PC-3 (cell line): Measurements from ENCODE around the gene BTBD19. TPM values are rescaled to one million over a fixed set of nuclear protein-coding genes. Genes with fewer than 3 reads are reported as not detected.

Experiments
- ATAC-seq: fragments of 200-7000 bp; cut with Tn5 transposase; 2 replicates; pipeline ENCODE4 v1.9.1; 2020; ENCODE audit warnings: mild to moderate bottlenecking, moderate library complexity
- BruUV-seq: library from RNA; stranded (reverse); fragments of 400-500 nt; replicated peaks from 2 replicates; lab custom pipeline; 2021; lab: Mats Ljungman, UMichigan
- CTCF ChIA-PET: fragments of 300-600 bp; sonication (Branson Sonifier 250); formaldehyde crosslinking; loops from one replicate; lab custom pipeline; 2022; ENCODE audit warnings: antibody characterized with exemption; lab: Charles Lee
- POLR2A ChIA-PET: fragments of 300-600 bp; sonication (Branson Sonifier 250); formaldehyde crosslinking; loops from one replicate; lab custom pipeline; 2022; ENCODE audit warnings: antibody characterized with exemption; ENCODE audit not compliant: unreplicated experiment; lab: Charles Lee
- DNase-seq: peaks from one replicate; pipeline ENCODE4 v3.0.0-alpha.2; 2015
- H2AFZ ChIP-seq: fragments of 300-600 bp; sonication (generic); 2 replicates; pipeline ENCODE4 v1.6.0; 2016; ENCODE audit warnings: antibody characterized with exemption, low read length
- H3F3A ChIP-seq: fragments of 300-600 bp; sonication (generic); one replicate; pipeline ENCODE4 v1.6.0; 2017; ENCODE audit warnings: antibody characterized with exemption, low read length, control low read depth, mild to moderate bottlenecking; ENCODE audit not compliant: unreplicated experiment
- H3K27ac ChIP-seq: fragments of 300-600 bp; sonication (generic); 2 replicates; pipeline ENCODE4 v1.5.1; 2016; ENCODE audit warnings: mild to moderate bottlenecking, low read length
- H3K27me3 ChIP-seq: fragments of 300-600 bp; sonication (generic); 2 replicates; pipeline ENCODE4 v1.6.1; 2016; ENCODE audit warnings: low read length, mixed read lengths
- H3K36me3 ChIP-seq: fragments of 300-600 bp; sonication (generic); 2 replicates; pipeline ENCODE4 v1.6.1; 2016; ENCODE audit warnings: low read depth, mixed run types, low read length, mixed read lengths
- H3K4me1 ChIP-seq: fragments of 300-600 bp; sonication (generic); 2 replicates; pipeline ENCODE4 v1.5.1; 2016; ENCODE audit warnings: low read length; ENCODE audit not compliant: insufficient read depth
- H3K4me2 ChIP-seq: fragments of 300-600 bp; sonication (generic); 2 replicates; pipeline ENCODE4 v1.6.0; 2016; ENCODE audit warnings: low read length
- H3K4me3 ChIP-seq: fragments of 300-600 bp; sonication (generic); 2 replicates; pipeline ENCODE4 v1.5.1; 2016; ENCODE audit warnings: mild to moderate bottlenecking, low read length, mixed read lengths
- H3K79me2 ChIP-seq: fragments of 300-600 bp; sonication (generic); 2 replicates; pipeline ENCODE4 v1.6.1; 2017; ENCODE audit warnings: low read length, mixed read lengths
- H3K9ac ChIP-seq: fragments of 300-600 bp; sonication (generic); 2 replicates; pipeline ENCODE4 v1.6.0; 2016; ENCODE audit warnings: mild to moderate bottlenecking, low read length
- H3K9me2 ChIP-seq: fragments of 300-600 bp; sonication (generic); replicated peaks from 2 replicates; pipeline ENCODE4 v1.6.1; 2016; ENCODE audit warnings: mixed run types, low read length, mixed read lengths
- H3K9me3 ChIP-seq: fragments of 300-600 bp; sonication (generic); 2 replicates; pipeline ENCODE4 v1.6.1; 2016; ENCODE audit warnings: low read length, mixed read lengths
- H4K20me1 ChIP-seq: fragments of 300-600 bp; sonication (generic); 2 replicates; pipeline ENCODE4 v1.6.1; 2016; ENCODE audit warnings: low read length, mixed read lengths
- EZH2 ChIP-seq: fragments of 300-600 bp; sonication (generic); IDR thresholded peaks from one replicate; pipeline ENCODE4 v1.6.1; 2017; ENCODE audit warnings: antibody characterized with exemption, mild to moderate bottlenecking, low read length; ENCODE audit not compliant: unreplicated experiment
- EZH2phosphoT487 ChIP-seq: fragments of 300-600 bp; sonication (generic); IDR thresholded peaks from 2 replicates; pipeline ENCODE4 v1.6.1; 2018; ENCODE audit warnings: mild to moderate bottlenecking, antibody characterized with exemption, low read length, borderline replicate concordance
- intact Hi-C: fragments of 100-400 bp; cut with micrococcal nuclease; formaldehyde crosslinking; loops from 2 replicates; pipeline ENCODE4 v1.9.0; 2023
- total RNA-seq: library from RNA; depleted of rRNA; stranded (reverse); fragments of >200 nt; gene quantifications from 2 replicates; pipeline ENCODE4 v1.2.3, GENCODE V29; 2014
- TF ChIP-seq, protein P1 (sequence below): fragments of 300-600 bp; sonication (generic); conservative IDR thresholded peaks from 2 replicates; pipeline ENCODE4 v1.5.1; 2017; ENCODE audit warnings: antibody characterized with exemption, low read depth, mild to moderate bottlenecking, low read length

BTBD19 gene
- total RNA-seq, 1 experiment from 2014 or later = 0.58 TPM

DNA sequence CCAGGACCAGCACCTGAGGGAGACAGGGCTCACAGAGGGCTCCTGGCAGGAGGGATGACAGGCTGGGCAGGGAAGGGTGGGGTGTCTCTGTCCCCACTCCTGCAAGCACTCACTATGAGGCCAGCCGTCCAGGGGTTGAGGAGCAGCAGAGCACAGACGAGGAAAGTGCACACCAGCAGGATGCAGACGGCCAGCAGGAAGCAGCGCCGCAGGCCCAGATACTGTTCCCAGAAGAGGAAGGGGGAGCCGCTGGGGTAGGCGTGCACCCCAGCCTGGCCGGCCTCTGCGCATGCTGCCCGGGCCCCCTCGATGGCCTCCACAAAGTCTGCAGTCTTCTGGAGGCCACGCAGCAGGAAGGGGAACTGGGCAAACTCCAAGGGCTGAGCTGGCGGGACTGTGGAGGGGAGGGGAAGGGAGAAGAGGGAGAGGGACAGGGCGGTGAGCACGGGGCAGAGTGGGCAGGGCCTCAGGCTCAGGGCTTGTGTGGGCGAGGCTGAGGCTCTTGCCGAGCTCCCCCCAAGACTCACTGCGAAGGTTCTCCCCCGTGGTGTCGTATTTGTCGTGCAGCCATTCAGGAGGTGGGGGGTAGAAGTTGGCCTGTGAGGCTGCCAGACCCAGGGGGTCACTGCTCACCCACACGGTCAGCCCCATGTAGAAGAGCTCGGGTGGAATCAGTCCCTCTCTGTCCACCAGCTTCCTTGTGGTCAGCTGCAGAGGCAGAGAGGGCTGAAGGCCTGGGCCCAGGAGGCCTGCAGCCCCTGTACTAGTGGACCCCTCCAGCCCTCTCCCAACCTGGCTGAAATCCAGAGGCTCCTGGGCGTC, 18.3 kb downstream of the BTBD19 start:
- Histone ChIP-seq H3K27ac (no peak overlapping the region), H3K9me3 (no peaks in the 10 kb centered on the region), H3K4me3 (no peak overlapping the region), H3K27me3 (no peaks in the 10 kb centered on the region), H3K36me3 (no peaks in the 10 kb centered on the region), H3K4me2 (no peak overlapping the region), H3K9me2 (no peaks in the 10 kb centered on the region), H3K79me2 (no peaks in the 10 kb centered on the region), H2AFZ (no peak overlapping the region), H4K20me1 (no peaks in the 10 kb centered on the region), H3K4me1 (no peaks in the 10 kb centered on the region), H3F3A (no peaks in the 10 kb centered on the region), H3K9ac (no peak overlapping the region)
- intact Hi-C loops = no loop called here
- TF ChIP-seq EZH2phosphoT487 = no peak
- TF ChIP-seq, protein P1, sequence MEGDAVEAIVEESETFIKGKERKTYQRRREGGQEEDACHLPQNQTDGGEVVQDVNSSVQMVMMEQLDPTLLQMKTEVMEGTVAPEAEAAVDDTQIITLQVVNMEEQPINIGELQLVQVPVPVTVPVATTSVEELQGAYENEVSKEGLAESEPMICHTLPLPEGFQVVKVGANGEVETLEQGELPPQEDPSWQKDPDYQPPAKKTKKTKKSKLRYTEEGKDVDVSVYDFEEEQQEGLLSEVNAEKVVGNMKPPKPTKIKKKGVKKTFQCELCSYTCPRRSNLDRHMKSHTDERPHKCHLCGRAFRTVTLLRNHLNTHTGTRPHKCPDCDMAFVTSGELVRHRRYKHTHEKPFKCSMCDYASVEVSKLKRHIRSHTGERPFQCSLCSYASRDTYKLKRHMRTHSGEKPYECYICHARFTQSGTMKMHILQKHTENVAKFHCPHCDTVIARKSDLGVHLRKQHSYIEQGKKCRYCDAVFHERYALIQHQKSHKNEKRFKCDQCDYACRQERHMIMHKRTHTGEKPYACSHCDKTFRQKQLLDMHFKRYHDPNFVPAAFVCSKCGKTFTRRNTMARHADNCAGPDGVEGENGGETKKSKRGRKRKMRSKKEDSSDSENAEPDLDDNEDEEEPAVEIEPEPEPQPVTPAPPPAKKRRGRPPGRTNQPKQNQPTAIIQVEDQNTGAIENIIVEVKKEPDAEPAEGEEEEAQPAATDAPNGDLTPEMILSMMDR = no peak
- TF ChIP-seq EZH2 = no peak
- POLR2A ChIA-PET = no interaction called here
- DNase-seq = no peak
- no TSS peak for BruUV-seq
- CTCF ChIA-PET = no interaction called here
- peak; percentile 18; the same call in 1 of the 2 replicates for ATAC-seq

DNA sequence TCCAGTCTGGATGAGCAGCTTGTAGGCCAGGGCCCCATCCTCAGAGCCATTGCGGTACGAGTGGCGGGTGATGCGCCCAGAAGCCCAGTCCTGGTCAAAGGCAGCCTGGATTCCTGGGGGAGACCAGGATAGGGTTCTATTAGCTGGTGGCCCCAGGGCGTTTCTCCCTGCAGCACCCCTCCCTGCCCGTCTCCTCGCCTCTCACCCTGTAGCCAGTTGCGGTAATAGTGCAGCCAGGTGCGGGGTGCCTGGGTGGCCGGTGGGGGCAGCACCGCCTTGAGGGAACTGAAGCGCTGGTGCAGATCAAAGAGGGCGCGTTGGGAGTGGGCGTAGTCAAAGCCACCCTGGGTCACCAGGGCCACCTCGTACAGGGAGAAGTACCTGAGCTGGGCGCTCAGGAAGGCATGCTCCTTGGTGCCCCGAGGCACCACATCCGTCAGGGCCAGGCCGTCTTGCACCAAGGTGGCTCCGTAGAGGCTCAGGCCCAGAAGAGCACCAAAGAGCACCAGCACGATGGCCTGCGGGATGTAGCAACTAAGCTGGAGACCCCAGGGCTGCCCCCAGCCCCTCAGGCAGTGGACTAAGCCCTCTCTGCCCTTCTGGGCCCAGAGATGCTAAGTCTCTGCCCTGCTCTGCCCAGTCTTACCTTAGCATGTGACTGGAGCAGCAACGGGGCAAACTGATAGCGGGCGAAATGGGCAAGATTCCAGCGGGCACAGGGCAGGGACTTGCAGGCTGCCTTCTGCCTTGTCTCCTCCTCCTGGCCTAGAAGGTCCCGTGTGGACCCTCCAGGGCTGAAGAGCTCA, 19.1 kb downstream of the BTBD19 start:
- no peaks in the 10 kb centered on the region for H3K9me3 ChIP-seq
- no peak overlapping the region for H3K9ac ChIP-seq
- H2AFZ ChIP-seq = no peak overlapping the region
- no peaks in the 10 kb centered on the region for H4K20me1 ChIP-seq
- POLR2A ChIA-PET = interaction anchor here (0.6 kb wide), 1 partner anchor 1424 kb away, joined by 4 read pairs; no protein-coding TSS in a partner anchor
- BruUV-seq = no TSS peak
- H3F3A ChIP-seq = no peaks in the 10 kb centered on the region
- no peak for DNase-seq
- no peak for ATAC-seq
- H3K9me2 ChIP-seq = no peaks in the 10 kb centered on the region
- H3K4me1 ChIP-seq = no peaks in the 10 kb centered on the region
- H3K4me3 ChIP-seq = no peak overlapping the region
- intact Hi-C loops = no loop called here
- no peaks in the 10 kb centered on the region for H3K79me2 ChIP-seq
- no peak overlapping the region for H3K27ac ChIP-seq
- no peak for TF ChIP-seq EZH2
- TF ChIP-seq, protein P1 = no peak
- no peak for TF ChIP-seq EZH2phosphoT487
- no peaks in the 10 kb centered on the region for H3K36me3 ChIP-seq
- CTCF ChIA-PET = no interaction called here
- H3K4me2 ChIP-seq = no peak overlapping the region
- H3K27me3 ChIP-seq = no peaks in the 10 kb centered on the region
